ENCODE measurements around the gene ZNF675. TPM values are rescaled to one million over a fixed set of nuclear protein-coding genes. Genes with fewer than 3 reads are reported as not detected.

The ZNF675 gene
- total RNA-seq, 2 experiments from 2014 or later: 22.6 to 37.1 TPM

GRCh38 chr19:23718802-23719201, 31.8 kb upstream of the ZNF675 start:
- no TSS peak for BruUV-seq (replicated peaks)
- Histone ChIP-seq H3K27ac (ENCODE audit: low read depth, low read length, poor library complexity, severe bottlenecking) (no peak overlapping the region), H3K79me2 (ENCODE audit: insufficient read depth, low read depth, low read length) (no peaks in the 10 kb centered on the region), H2AFZ (ENCODE audit: low read length) (no peak overlapping the region), H4K20me1 (ENCODE audit: insufficient read depth, low read length) (no peaks in the 10 kb centered on the region), H3K36me3 (ENCODE audit: insufficient read depth, low read length) (no peaks in the 10 kb centered on the region), H3K4me2 (ENCODE audit: low read length) (no peak overlapping the region), H3K4me1 (ENCODE audit: insufficient read depth, low read length, poor library complexity, severe bottlenecking) (no peaks in the 10 kb centered on the region), H3K9me3 (ENCODE audit: low read length) (no peaks in the 10 kb centered on the region), H3K4me3 (ENCODE audit: low read depth, low read length, poor library complexity, severe bottlenecking) (no peak overlapping the region), H3K9me2 (ENCODE audit: insufficient read depth, low read length) (no peaks in the 10 kb centered on the region)
- no peak for TF ChIP-seq EZH2phosphoT487 (IDR thresholded peaks at IDR 0.05; ENCODE audit: borderline replicate concordance, low read depth, low read length)
- TF ChIP-seq CTCF (conservative IDR thresholded peaks at IDR 0.05; ENCODE audit: low read length): no peak
- CTCF ChIA-PET (ENCODE audit: unreplicated experiment): no interaction called here
- POLR2A ChIA-PET: no interaction called here
- intact Hi-C loops (cut with micrococcal nuclease; ENCODE audit: unreplicated experiment): no loop called here
- DNase-seq (ENCODE audit: low spot score): no peak

DNA sequence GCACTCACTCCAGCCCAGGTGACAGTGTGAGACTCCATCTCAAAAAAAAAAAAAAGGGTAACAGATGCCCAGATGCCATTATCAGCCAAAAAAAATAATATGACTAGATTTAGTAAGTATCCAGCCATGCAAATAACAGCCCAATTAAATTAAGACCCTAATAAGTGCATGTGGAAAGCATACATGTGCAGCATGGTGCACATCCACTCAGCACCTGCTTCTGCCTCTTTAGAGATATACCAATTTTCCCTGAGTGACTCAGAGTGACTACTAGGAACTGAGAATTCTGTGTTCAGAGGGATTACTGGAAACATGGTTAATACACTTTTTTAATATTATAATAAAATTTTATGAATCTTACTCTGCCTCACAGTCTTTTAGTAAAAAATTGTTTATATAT, 29.8 kb upstream of the ZNF675 start:
- Histone ChIP-seq H2AFZ (ENCODE audit: low read length) (no peak overlapping the region), H4K20me1 (ENCODE audit: insufficient read depth, low read length) (no peaks in the 10 kb centered on the region), H3K4me2 (ENCODE audit: low read length) (no peak overlapping the region), H3K27ac (ENCODE audit: low read depth, low read length, poor library complexity, severe bottlenecking) (no peak overlapping the region), H3K4me1 (ENCODE audit: insufficient read depth, low read length, poor library complexity, severe bottlenecking) (no peaks in the 10 kb centered on the region), H3K36me3 (ENCODE audit: insufficient read depth, low read length) (no peaks in the 10 kb centered on the region), H3K9me3 (ENCODE audit: low read length) (no peaks in the 10 kb centered on the region), H3K9me2 (ENCODE audit: insufficient read depth, low read length) (no peaks in the 10 kb centered on the region), H3K4me3 (ENCODE audit: low read depth, low read length, poor library complexity, severe bottlenecking) (no peak overlapping the region), H3K79me2 (ENCODE audit: insufficient read depth, low read depth, low read length) (no peaks in the 10 kb centered on the region)
- DNase-seq (ENCODE audit: low spot score): no peak
- ChIA-PET POLR2A (no interaction called here), CTCF (ENCODE audit: unreplicated experiment) (no interaction called here)
- no TSS peak for BruUV-seq (replicated peaks)
- TF ChIP-seq EZH2phosphoT487 (IDR thresholded peaks at IDR 0.05; ENCODE audit: borderline replicate concordance, low read depth, low read length) (no peak), CTCF (conservative IDR thresholded peaks at IDR 0.05; ENCODE audit: low read length) (no peak)
- intact Hi-C loops (cut with micrococcal nuclease; ENCODE audit: unreplicated experiment): loop anchor here (2.0 kb wide), 1 partner anchor 16 kb away; no protein-coding TSS in a partner anchor

- Histone ChIP-seq H3K36me3 (ENCODE audit: insufficient read depth, low read length) (no peaks in the 10 kb centered on the region), H3K4me3 (ENCODE audit: low read depth, low read length, poor library complexity, severe bottlenecking) (no peak overlapping the region), H3K27ac (ENCODE audit: low read depth, low read length, poor library complexity, severe bottlenecking) (no peak overlapping the region), H3K9me3 (ENCODE audit: low read length) (no peaks in the 10 kb centered on the region), H3K4me2 (ENCODE audit: low read length) (no peak overlapping the region), H3K9me2 (ENCODE audit: insufficient read depth, low read length) (no peaks in the 10 kb centered on the region), H4K20me1 (ENCODE audit: insufficient read depth, low read length) (no peaks in the 10 kb centered on the region), H3K4me1 (ENCODE audit: insufficient read depth, low read length, poor library complexity, severe bottlenecking) (no peaks in the 10 kb centered on the region), H3K79me2 (ENCODE audit: insufficient read depth, low read depth, low read length) (no peaks in the 10 kb centered on the region), H2AFZ (ENCODE audit: low read length) (no peak overlapping the region)
- ChIA-PET POLR2A (no interaction called here), CTCF (ENCODE audit: unreplicated experiment) (no interaction called here)
- intact Hi-C loops (cut with micrococcal nuclease; ENCODE audit: unreplicated experiment): no loop called here
- no peak for DNase-seq (ENCODE audit: low spot score)
- TF ChIP-seq EZH2phosphoT487 (IDR thresholded peaks at IDR 0.05; ENCODE audit: borderline replicate concordance, low read depth, low read length): no peak
- no peak for TF ChIP-seq CTCF (conservative IDR thresholded peaks at IDR 0.05; ENCODE audit: low read length)
- no TSS peak for BruUV-seq (replicated peaks)
Measured at GRCh38 chr19:23709347-23709746, 22.3 kb upstream of the ZNF675 start.

All from OCI-LY7 (cell line).